Karpas-422 (cell line): Measurements from ENCODE around the gene SRI. TPM values are rescaled to one million over a fixed set of nuclear protein-coding genes. Genes with fewer than 3 reads are reported as not detected.
A peak's percentile ranks its signal among the peaks of the same experiment; 100 is the strongest.

Experiments
- DNase-seq: peaks from one replicate; pipeline ENCODE4 v3.0.0-alpha.2; 2015
- H2AFZ ChIP-seq: fragments of 200-600 bp; sonication (generic); 2 replicates; pipeline ENCODE4 v1.6.1; 2014; ENCODE audit warnings: antibody characterized with exemption, low read length, mixed read lengths
- H3K27ac ChIP-seq: fragments of 200-600 bp; sonication (generic); 2 replicates; pipeline ENCODE4 v1.5.1; 2014; ENCODE audit warnings: mild to moderate bottlenecking, low read length, moderate library complexity
- H3K27me3 ChIP-seq: fragments of 200-600 bp; sonication (generic); 2 replicates; pipeline ENCODE4 v1.6.1; 2014; ENCODE audit warnings: low read length, mixed read lengths
- H3K36me3 ChIP-seq: fragments of 200-600 bp; sonication (generic); 2 replicates; pipeline ENCODE4 v1.6.1; 2014; ENCODE audit warnings: low read length, mixed read lengths; ENCODE audit not compliant: insufficient read depth
- H3K4me1 ChIP-seq: fragments of 200-600 bp; sonication (generic); 2 replicates; pipeline ENCODE4 v1.6.1; 2014; ENCODE audit warnings: mild to moderate bottlenecking, low read length, mixed read lengths
- H3K4me2 ChIP-seq: fragments of 200-600 bp; sonication (generic); 2 replicates; pipeline ENCODE4 v1.6.1; 2014; ENCODE audit warnings: low read length, low read depth, mild to moderate bottlenecking; ENCODE audit not compliant: poor library complexity, severe bottlenecking
- H3K4me3 ChIP-seq: fragments of 200-600 bp; sonication (generic); 2 replicates; pipeline ENCODE4 v1.5.1; 2014; ENCODE audit warnings: mild to moderate bottlenecking, antibody characterized with exemption, low read length, mixed read lengths
- H3K79me2 ChIP-seq: fragments of 200-600 bp; sonication (generic); 2 replicates; pipeline ENCODE4 v1.6.1; 2014; ENCODE audit warnings: mild to moderate bottlenecking, low read length, mixed read lengths
- H3K9ac ChIP-seq: fragments of 200-600 bp; sonication (generic); 2 replicates; pipeline ENCODE4 v1.6.0; 2014; ENCODE audit warnings: low read length
- H3K9me2 ChIP-seq: fragments of 200-600 bp; sonication (generic), shearing (Covaris generic); replicated peaks from 2 replicates; pipeline ENCODE4 v1.6.0; 2014; ENCODE audit warnings: mild to moderate bottlenecking, low read length, moderate library complexity; ENCODE audit not compliant: insufficient read depth
- H3K9me3 ChIP-seq: fragments of 300-700, 200-600 bp; sonication (generic); 2 replicates; pipeline ENCODE4 v1.6.1; 2014; ENCODE audit warnings: low read length, mixed read lengths
- H4K20me1 ChIP-seq: fragments of 200-600 bp; sonication (generic); 2 replicates; pipeline ENCODE4 v1.6.1; 2014; ENCODE audit warnings: mild to moderate bottlenecking, antibody characterized with exemption, low read length, low read depth; ENCODE audit not compliant: insufficient read depth
- total RNA-seq: library from RNA; depleted of rRNA; stranded (reverse); fragments of >200 nt; shearing (Covaris generic); gene quantifications from 2 replicates; pipeline ENCODE4 v1.2.3, GENCODE V29; 2014; ENCODE audit warnings: low replicate concordance

SRI gene
- total RNA-seq, 1 experiment from 2014 or later = 92.5 TPM

- no peak overlapping the region for H3K4me2 ChIP-seq
- H3K79me2 ChIP-seq = no peaks in the 10 kb centered on the region
- H3K27ac ChIP-seq = no peak overlapping the region
- no peaks in the 10 kb centered on the region for H3K9me3 ChIP-seq
- H3K4me1 ChIP-seq = no peaks in the 10 kb centered on the region
- H3K27me3 ChIP-seq = no peaks in the 10 kb centered on the region
- H3K9ac ChIP-seq = no peak overlapping the region
- H3K36me3 ChIP-seq = no peaks in the 10 kb centered on the region
- H3K9me2 ChIP-seq = no peaks in the 10 kb centered on the region
- no peak overlapping the region for H3K4me3 ChIP-seq
- no peaks in the 10 kb centered on the region for H4K20me1 ChIP-seq
- DNase-seq = peak; percentile 19
- H2AFZ ChIP-seq = no peak overlapping the region
Measured at GRCh38 chr7:88191911-88192310, 27.9 kb downstream of the SRI start.

GRCh38 chr7:88185650-88186049 is 34.2 kb downstream of the SRI start:
- no peaks in the 10 kb centered on the region for H3K36me3 ChIP-seq
- no peak for DNase-seq

GRCh38 chr7:88184848-88185304 is 35.0 kb downstream of the SRI start:
- H2AFZ ChIP-seq = 0 out of 2 replicates have a peak overlapping the region, but pooled peaks have one; percentile 18
- no peaks in the 10 kb centered on the region for H3K27me3 ChIP-seq
- no peaks in the 10 kb centered on the region for H3K79me2 ChIP-seq
- H3K4me1 ChIP-seq = no peaks in the 10 kb centered on the region
- no peaks in the 10 kb centered on the region for H3K9me3 ChIP-seq
- DNase-seq = peak; percentile 38
- H3K4me2 ChIP-seq = no peak overlapping the region
- no peaks in the 10 kb centered on the region for H4K20me1 ChIP-seq
- H3K27ac ChIP-seq = no peak overlapping the region
- H3K9me2 ChIP-seq = no peaks in the 10 kb centered on the region
- no peak overlapping the region for H3K9ac ChIP-seq
- H3K36me3 ChIP-seq = no peaks in the 10 kb centered on the region
- no peak overlapping the region for H3K4me3 ChIP-seq

More at GRCh38 chr7:88185650-88186049, 34.2 kb downstream of the SRI start:
- no peak overlapping the region for H3K27ac ChIP-seq
- no peaks in the 10 kb centered on the region for H3K9me2 ChIP-seq
- no peak overlapping the region for H2AFZ ChIP-seq
- H3K9me3 ChIP-seq = no peaks in the 10 kb centered on the region
- no peak overlapping the region for H3K4me2 ChIP-seq
- no peaks in the 10 kb centered on the region for H3K27me3 ChIP-seq
- H3K79me2 ChIP-seq = no peaks in the 10 kb centered on the region
- no peaks in the 10 kb centered on the region for H3K4me1 ChIP-seq
- H3K9ac ChIP-seq = no peak overlapping the region
- no peak overlapping the region for H3K4me3 ChIP-seq
- no peaks in the 10 kb centered on the region for H4K20me1 ChIP-seq

- Histone ChIP-seq H3K4me2 (no peak overlapping the region), H2AFZ (no peak overlapping the region), H3K9me3 (no peaks in the 10 kb centered on the region), H3K79me2 (no peaks in the 10 kb centered on the region), H3K4me3 (no peak overlapping the region), H4K20me1 (no peaks in the 10 kb centered on the region), H3K9ac (no peak overlapping the region), H3K9me2 (no peaks in the 10 kb centered on the region), H3K36me3 (no peaks in the 10 kb centered on the region), H3K4me1 (no peaks in the 10 kb centered on the region), H3K27me3 (no peaks in the 10 kb centered on the region), H3K27ac (no peak overlapping the region)
- no peak for DNase-seq
Measured at GRCh38 chr7:88183051-88183450, 36.8 kb downstream of the SRI start.

GRCh38 chr7:88176190-88176589 is 43.6 kb downstream of the SRI start:
- Histone ChIP-seq H3K4me3 (no peak overlapping the region), H3K36me3 (no peaks in the 10 kb centered on the region), H3K27me3 (no peaks in the 10 kb centered on the region), H3K79me2 (no peaks in the 10 kb centered on the region), H3K27ac (no peak overlapping the region), H2AFZ (no peak overlapping the region), H3K9me2 (no peaks in the 10 kb centered on the region), H3K9me3 (no peaks in the 10 kb centered on the region), H3K9ac (no peak overlapping the region), H4K20me1 (no peaks in the 10 kb centered on the region), H3K4me1 (no peaks in the 10 kb centered on the region), H3K4me2 (no peak overlapping the region)
- no peak for DNase-seq

- Histone ChIP-seq H4K20me1 (no peaks in the 10 kb centered on the region), H3K9me2 (no peaks in the 10 kb centered on the region), H3K27me3 (no peaks in the 10 kb centered on the region), H3K4me2 (no peak overlapping the region), H3K4me1 (no peaks in the 10 kb centered on the region), H3K79me2 (no peaks in the 10 kb centered on the region), H3K4me3 (no peak overlapping the region), H3K36me3 (no peaks in the 10 kb centered on the region), H3K9me3 (no peaks in the 10 kb centered on the region), H2AFZ (no peak overlapping the region), H3K27ac (no peak overlapping the region), H3K9ac (no peak overlapping the region)
- no peak for DNase-seq
Measured at GRCh38 chr7:88172842-88173241, 47.0 kb downstream of the SRI start.

- Histone ChIP-seq H4K20me1 (no peaks in the 10 kb centered on the region), H3K36me3 (no peaks in the 10 kb centered on the region), H3K27me3 (no peaks in the 10 kb centered on the region), H3K9ac (no peak overlapping the region), H3K4me2 (no peak overlapping the region), H3K27ac (no peak overlapping the region), H3K79me2 (no peaks in the 10 kb centered on the region), H3K9me2 (no peaks in the 10 kb centered on the region), H3K4me1 (no peaks in the 10 kb centered on the region), H3K4me3 (no peak overlapping the region), H3K9me3 (no peaks in the 10 kb centered on the region), H2AFZ (no peak overlapping the region)
- DNase-seq = peak; percentile 46
Measured at GRCh38 chr7:88169717-88170320, 50.0 kb downstream of the SRI start.

- H3K79me2 ChIP-seq = no peaks in the 10 kb centered on the region
- H3K27me3 ChIP-seq = no peaks in the 10 kb centered on the region
- H3K9ac ChIP-seq = no peak overlapping the region
- H3K4me2 ChIP-seq = no peak overlapping the region
- H3K4me1 ChIP-seq = no peaks in the 10 kb centered on the region
- no peak overlapping the region for H2AFZ ChIP-seq
- no peaks in the 10 kb centered on the region for H3K36me3 ChIP-seq
- H3K4me3 ChIP-seq = no peak overlapping the region
- no peak overlapping the region for H3K27ac ChIP-seq
- no peaks in the 10 kb centered on the region for H4K20me1 ChIP-seq
- no peaks in the 10 kb centered on the region for H3K9me3 ChIP-seq
- no peaks in the 10 kb centered on the region for H3K9me2 ChIP-seq
- no peak for DNase-seq
Measured at GRCh38 chr7:88167721-88168120, 52.1 kb downstream of the SRI start.
